GM12873 (cell line): ENCODE measurements around the gene RNPEPL1.
A peak's percentile ranks its signal among the peaks of the same experiment; 100 is the strongest.

Source experiments
- CTCF ChIP-seq: IDR thresholded peaks from 2 replicates; pipeline ENCODE4 v1.5.1; 2012; ENCODE audit warnings: low read depth, mild to moderate bottlenecking, moderate library complexity, low read length, control low read depth; ENCODE audit not compliant: insufficient read depth; ENCODE audit errors: missing control alignments

The RNPEPL1 gene

GRCh38 chr2:240579771-240580614 lies 11.7 kb downstream of the RNPEPL1 start:
- peak; percentile 84 for TF ChIP-seq CTCF

GRCh38 chr2:240581811-240582210 lies 13.5 kb downstream of the RNPEPL1 start:
- no peak for TF ChIP-seq CTCF

- no peak for TF ChIP-seq CTCF
Measured at GRCh38 chr2:240582781-240583180, 14.5 kb downstream of the RNPEPL1 start.

GRCh38 chr2:240583774-240584173 lies 15.5 kb downstream of the RNPEPL1 start:
- no peak for TF ChIP-seq CTCF

- TF ChIP-seq CTCF: no peak
Measured at GRCh38 chr2:240584486-240585031, 16.3 kb downstream of the RNPEPL1 start.

GRCh38 chr2:240585101-240585500 lies 16.8 kb downstream of the RNPEPL1 start:
- no peak for TF ChIP-seq CTCF

GRCh38 chr2:240585681-240586197 lies 17.5 kb downstream of the RNPEPL1 start:
- TF ChIP-seq CTCF: no peak
